HCT116 (cell line): ENCODE measurements around the gene SLC35F3.

ENCODE experiments used
- CTCF ChIP-seq, 3 experiments: fragments of 200-600 bp in 1 of 3; sonication (generic) in 1 of 3; IDR thresholded peaks in 2 of 3; conservative IDR thresholded peaks in 1 of 3; 2 replicates each; pipeline ENCODE4 v1.5.1; 2012 to 2017; ENCODE audit warnings: low read depth in 2 of 3, low read length in 2 of 3, antibody characterized with exemption in 1 of 3, borderline replicate concordance in 1 of 3, control low read depth in 1 of 3, mild to moderate bottlenecking in 1 of 3, mixed read lengths in 1 of 3, mixed run types in 1 of 3, moderate library complexity in 1 of 3; ENCODE audit not compliant: insufficient read depth in 1 of 3
- EZH2 ChIP-seq: fragments of 200-600 bp; sonication (generic); IDR thresholded peaks from 2 replicates; pipeline ENCODE4 v1.6.1; 2017; ENCODE audit warnings: antibody characterized with exemption, mixed run types
- RAD21 ChIP-seq: IDR thresholded peaks from 2 replicates; pipeline ENCODE4 v1.6.1; 2012; ENCODE audit warnings: low read depth, mild to moderate bottlenecking
- ZBTB33 ChIP-seq: IDR thresholded peaks from 2 replicates; pipeline ENCODE4 v1.6.1; 2011; ENCODE audit warnings: mild to moderate bottlenecking, low read length, moderate library complexity; ENCODE audit not compliant: insufficient replicate concordance; ENCODE audit errors: extremely low read depth

GRCh38 chr1:233972563-233972950 is 68.1 kb downstream of the SLC35F3 start:
- TF ChIP-seq EZH2 = no peak
- TF ChIP-seq ZBTB33 = no peak
- TF ChIP-seq RAD21 = no peak
- TF ChIP-seq CTCF (IDR thresholded peaks at IDR 0.05 in 2 of 3, conservative IDR thresholded peaks at IDR 0.05 in 1 of 3; ENCODE audit: borderline replicate concordance in 1 of 3, insufficient read depth in 1 of 3, low read depth in 2 of 3, low read length in 2 of 3) = no peak
